GM18499 (cell line): Measurements from ENCODE around the gene HIF1AN.

Experiments
- ATAC-seq: cut with Tn5 transposase; IDR thresholded peaks from one replicate; pipeline ENCODE4 v1.9.1; 2021; ENCODE audit warnings: moderate number of reproducible peaks; ENCODE audit not compliant: insufficient read depth, unreplicated experiment

The HIF1AN gene

DNA sequence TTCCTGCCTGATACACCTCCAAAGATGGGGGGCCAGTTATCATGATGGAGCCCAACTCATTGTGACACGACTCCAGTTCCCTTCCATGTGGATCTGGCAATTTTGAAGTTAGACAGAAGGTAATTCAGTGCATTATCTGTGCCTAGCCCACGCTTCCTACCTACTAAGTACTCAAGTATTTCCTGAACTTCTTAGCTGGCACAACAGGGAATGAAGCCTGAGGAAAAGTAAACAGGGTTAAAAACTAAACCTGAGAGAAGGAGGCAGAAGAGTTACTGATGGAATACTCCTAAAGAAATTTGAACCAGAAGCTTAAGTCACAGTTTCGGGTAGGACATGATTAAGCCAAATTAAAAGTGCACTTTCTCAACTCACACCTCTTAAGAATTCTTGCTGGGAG is 14.9 kb upstream of the HIF1AN start:
- ATAC-seq: no peak

- no peak for ATAC-seq
Observed at GRCh38 chr10:100522107-100522801, 13.5 kb upstream of the HIF1AN start.

- no peak for ATAC-seq
Observed at GRCh38 chr10:100522945-100523344, 12.8 kb upstream of the HIF1AN start.

DNA sequence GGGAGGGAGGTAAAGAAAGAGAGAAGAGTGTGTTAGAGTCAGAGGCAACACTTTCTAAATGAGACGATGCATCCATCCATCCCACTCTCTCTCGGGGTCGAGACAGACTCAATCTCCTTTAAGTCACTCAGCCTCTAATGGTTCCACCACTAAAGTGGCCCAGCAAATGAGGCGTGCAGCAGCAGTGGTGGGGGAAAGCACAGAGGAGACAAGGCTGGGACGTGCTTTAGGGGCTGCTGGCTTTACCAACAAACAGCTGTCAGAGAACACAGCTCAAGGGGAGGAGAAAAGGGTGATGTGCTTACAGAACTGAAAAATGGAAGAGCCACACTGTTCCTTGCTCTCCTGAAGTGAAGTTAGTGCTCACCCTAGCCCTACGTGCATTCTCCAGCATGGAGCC is 11.5 kb upstream of the HIF1AN start:
- ATAC-seq: no peak

DNA sequence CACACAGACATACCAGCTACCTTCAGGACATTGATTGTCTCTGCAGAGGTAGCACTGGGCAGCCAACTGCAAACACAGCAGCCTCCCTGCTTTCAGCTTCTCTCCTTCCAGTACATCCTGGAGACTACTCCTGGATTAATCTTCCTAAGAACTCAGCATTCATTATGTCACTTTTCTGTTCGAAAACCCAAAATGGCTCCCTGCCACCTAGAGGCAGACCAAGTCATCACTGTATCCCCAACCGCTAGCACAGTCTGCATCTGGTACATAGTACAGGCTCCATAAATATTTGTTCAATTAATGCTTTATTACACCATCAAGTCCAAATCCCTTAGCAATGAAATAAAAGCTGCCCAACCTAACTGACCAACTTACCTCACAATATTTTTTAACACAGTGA is 11.1 kb upstream of the HIF1AN start:
- no peak for ATAC-seq

DNA sequence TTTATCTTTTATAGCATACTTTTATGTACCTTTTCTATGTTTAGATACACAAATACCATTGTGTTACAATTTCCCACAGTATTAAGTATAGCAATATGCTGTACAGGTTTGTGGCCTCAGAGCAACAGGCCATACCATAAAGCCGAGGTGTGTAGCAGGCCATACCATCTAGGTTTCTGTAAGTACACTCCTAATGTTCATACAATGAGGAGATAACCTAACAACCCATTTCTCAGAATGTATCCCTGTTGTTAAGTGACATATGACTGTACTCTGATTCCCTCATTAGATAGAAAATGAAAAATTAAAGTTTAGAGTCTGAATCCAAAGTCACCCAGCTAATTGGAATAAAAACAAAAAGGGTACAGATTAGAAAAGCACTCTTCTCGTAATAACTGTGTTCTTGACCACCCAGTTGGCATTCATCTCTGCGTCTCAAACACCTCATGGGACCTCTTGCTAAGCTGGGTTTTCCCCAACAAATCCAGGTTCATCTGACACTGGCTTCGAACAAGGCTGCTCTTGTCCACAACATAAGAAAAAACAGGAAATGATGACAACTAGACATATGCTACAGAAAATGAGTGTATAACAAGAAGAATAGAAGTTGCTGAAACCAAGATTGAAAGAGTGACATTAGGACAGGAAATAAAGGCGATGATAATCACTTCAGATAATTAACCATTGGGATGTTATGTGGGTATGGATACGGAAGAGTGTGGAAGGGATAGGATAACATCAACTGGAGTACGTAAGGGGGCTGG is 7.4 kb upstream of the HIF1AN start:
- no peak for ATAC-seq

DNA sequence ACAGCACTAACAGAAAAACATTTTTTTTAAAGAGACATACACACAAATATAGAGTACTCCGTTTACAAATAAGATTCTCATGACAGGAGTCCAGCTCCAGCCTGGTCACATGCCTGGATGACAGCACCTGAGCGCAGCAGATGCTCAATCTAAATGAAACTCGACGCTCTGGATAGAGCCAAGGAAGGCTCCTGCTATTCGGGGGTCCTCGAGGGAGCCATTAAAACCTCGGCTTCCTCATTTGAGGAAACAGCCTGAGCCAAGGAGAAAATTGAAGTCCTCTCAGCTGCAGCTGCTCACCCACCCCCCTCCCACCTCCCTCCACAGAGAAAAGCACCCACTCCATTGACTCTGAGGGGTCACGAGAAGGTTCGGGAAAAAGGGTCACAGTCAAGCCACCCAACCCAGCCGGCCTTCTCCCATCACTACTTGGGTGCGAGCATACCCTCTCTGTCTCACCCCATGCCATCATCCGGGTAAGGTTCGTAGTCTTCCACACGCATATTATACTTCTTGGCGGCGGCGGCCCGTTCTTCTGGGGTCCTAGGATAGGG is 6.7 kb upstream of the HIF1AN start:
- no peak for ATAC-seq

DNA sequence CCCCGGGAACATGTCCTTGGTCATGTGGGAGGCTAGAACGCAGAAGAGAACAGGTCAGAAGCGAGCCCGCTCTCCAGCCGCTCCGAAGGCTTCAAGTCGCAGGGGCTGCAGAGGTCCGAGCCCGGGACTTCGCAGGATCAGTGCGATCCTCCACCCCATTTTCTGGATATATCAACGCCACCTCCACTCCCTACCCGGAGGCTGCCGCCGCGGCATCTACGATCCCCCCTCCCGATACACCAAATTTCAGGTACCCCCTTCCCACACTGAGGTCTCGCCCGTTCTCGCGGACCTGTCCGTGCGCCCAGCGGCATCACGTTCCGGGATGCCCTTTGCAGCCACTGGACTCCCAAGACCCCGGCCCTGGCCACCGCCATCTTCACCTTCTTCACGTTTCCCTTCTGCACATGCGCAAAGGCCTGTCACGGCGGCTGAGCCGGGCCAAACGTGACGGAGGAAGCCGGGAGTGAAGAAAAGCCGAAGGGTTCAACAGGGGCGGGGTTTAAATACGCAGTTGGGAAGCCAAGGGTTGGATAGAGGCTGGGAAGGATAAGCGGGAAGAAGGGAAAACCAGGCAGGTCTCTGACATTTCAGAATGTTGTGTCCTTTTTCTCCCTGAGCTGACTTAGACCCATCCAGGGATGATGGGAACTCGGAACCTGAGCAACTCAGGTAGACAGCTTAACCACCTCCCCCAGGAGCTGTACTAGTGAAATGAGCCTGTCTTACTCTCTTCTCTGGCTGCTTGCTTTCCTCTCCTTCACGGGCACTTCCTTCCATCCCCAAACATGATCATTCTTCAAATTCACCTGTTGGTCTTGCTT is 6.1 kb upstream of the HIF1AN start, which contains the start of gene NDUFB8:
NDUFB8 (minus strand) TSS at position 397 of the 824 bp plus-strand sequence; CDS start at position 377, 20 bp downstream.
- ATAC-seq: no peak

- no peak for ATAC-seq
Observed at GRCh38 chr10:100531761-100532160, 4.0 kb upstream of the HIF1AN start.

DNA sequence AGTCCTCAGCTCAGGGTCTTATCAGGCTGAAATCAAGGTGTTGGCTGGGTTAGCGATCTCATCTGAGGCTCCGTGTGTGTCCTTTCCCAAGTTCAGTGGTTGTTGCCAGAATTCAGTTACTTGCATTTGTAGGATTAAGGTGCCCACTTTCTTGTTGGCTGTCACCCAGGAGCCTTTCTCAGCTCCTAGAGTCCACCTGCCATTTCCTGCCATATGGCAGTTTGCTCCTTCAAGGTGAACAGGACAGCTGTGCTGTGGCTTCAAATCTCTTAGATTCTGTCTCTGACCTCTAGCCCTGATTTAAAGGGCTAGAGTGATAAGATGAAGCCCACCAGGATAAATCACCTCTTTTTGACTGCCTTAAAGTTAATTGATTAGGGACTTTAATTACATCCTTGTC is 1.0 kb upstream of the HIF1AN start:
- ATAC-seq: no peak

GRCh38 chr10:100535338-100535714 is 417 bp upstream of the HIF1AN start:
- ATAC-seq: no peak

- no peak for ATAC-seq
Observed at GRCh38 chr10:100537475-100537874, 1.7 kb downstream of the HIF1AN start.

DNA sequence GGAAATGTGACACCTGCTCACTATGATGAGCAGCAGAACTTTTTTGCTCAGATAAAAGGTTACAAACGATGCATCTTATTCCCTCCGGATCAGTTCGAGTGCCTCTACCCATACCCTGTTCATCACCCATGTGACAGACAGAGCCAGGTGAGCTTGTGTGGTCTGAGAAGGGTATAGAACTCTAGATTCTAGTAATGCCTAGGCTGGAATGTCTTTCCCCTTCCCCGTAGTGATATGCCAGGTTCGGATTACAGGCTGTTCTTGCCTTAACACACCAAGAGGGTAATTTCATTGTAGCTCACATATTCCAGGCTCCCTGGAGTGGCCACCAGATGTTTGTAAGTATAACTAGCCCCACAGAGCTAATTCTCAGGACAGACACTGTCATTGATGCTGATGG is 9.2 kb downstream of the HIF1AN start:
- no peak for ATAC-seq

DNA sequence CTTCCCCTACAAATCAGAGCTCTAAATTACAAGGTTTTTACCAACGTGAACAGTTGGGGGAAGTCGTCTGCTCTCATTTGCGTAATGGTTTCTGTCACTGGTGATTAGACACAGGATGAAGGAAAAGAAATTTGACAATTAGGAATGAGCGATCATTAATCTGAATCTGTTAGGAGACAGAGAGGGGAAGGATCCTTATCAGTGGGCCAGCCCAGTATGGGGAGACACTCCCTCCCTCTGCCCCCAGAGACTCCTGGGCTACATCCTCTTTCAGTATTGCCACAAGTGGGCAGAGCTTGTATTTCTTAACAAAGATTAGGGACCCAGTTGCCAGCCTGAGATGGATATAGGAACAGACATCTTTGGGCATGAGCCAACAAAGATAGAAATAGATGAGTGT is 15.5 kb downstream of the HIF1AN start:
- ATAC-seq: no peak

GRCh38 chr10:100551738-100552137 is 16.0 kb downstream of the HIF1AN start:
- ATAC-seq: no peak

DNA sequence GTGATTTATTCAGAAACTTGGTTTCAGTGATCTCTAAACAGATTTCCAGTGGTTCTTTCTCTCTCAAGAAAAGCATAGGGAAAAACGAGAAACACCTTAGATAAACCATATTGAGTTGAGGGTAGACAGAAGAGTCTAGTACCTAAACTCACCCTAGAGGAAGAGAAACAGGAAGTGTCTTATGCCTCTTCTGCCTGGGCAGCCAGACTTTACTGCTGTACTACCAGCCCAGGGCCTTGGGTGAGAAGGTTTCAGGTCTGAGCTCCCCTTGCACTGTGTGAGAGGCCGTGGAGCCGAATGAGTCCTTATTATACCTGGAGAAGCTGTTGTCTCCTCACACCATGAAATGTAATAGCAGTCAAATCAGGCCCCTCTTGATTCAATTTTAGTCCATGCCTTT is 18.2 kb downstream of the HIF1AN start:
- no peak for ATAC-seq

DNA sequence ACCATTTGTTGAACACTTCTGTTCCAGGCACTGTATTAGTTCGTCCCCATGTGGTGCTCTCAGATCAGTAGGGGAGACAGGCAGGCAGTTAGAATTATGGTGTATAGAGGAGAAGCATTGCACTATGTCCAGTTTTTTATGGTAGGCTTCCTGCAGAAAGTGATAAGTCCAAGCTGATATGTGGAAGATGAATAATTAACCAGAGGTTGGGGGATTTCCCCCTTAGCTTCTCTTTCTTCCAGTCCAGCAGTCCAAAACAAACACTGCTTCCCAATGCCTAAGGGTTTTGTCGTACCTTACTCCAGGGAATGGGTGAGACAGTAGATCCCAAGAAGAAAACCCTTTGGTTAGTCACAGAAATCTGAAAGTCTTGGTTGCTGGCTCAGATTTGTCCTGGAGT is 19.2 kb downstream of the HIF1AN start:
- ATAC-seq: no peak

GRCh38 chr10:100560248-100560647 is 24.5 kb downstream of the HIF1AN start:
- ATAC-seq: no peak

GRCh38 chr10:100561005-100561404 is 25.3 kb downstream of the HIF1AN start:
- no peak for ATAC-seq

DNA sequence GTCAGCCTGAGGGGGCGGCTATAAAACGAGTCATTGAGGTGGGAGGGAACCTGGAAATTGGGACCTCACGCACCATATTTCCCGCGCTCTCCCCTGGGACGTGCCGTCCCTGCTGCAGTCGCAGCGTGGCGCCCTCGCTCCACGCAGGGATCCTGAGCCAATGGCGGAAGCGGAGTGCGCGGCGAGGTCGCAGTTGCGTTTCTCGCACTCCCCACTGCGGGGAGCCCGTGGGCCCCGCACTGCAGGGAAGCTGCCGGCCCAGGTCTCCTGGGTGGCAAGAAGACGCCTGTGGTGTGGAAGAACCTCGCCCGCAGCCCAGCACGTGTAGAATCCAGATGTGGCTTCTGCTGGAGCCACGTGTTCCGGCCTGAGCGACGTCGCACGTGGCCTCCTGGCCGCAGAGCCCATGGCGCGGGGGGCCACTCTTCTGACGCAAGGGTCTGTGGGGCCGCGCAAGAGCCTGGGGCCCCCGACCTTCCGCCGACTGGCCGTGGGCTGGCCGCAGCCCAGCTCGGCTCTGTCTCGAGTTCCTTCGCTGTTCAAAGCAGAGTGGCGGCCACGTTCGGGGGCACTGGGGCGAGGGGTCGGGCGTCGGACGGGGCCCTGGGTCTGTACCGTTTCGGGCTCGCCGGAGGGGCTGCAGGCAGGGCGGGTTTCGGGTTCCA is 26.4 kb downstream of the HIF1AN start:
- no peak for ATAC-seq
